Activated CD4-positive, alpha-beta T cell treated with anti-CD3 and anti-CD28 coated beads, Interleukin-2, amount 50 U/mL, for 48 hours (primary cell): ENCODE measurements around the gene CASP3.
A peak's percentile ranks its signal among the peaks of the same experiment; 100 is the strongest.
"Not testable (repeated sequence)": the region's sequence is repeated elsewhere in the genome, so short reads cannot be mapped to it uniquely, and the experiment has no call there.

Experiments used
- DNase-seq, 2 experiments: peaks; one replicate each; pipeline ENCODE4 v3.0.0-alpha.2; 2020

CASP3 gene

GRCh38 chr4:184593461-184593860 is 55.8 kb downstream of the CASP3 start:
- DNase-seq, result no peak

- not testable (repeated sequence) for DNase-seq
Observed at GRCh38 chr4:184591747-184592270, 57.4 kb downstream of the CASP3 start.

- no peak for DNase-seq
Observed at GRCh38 chr4:184591070-184591677, 58.1 kb downstream of the CASP3 start.

GRCh38 chr4:184590196-184590595 is 59.1 kb downstream of the CASP3 start:
- no peak for DNase-seq

- no peak for DNase-seq
Observed at GRCh38 chr4:184588893-184589292, 60.4 kb downstream of the CASP3 start.

GRCh38 chr4:184587701-184588100 is 61.5 kb downstream of the CASP3 start:
- no peak for DNase-seq

GRCh38 chr4:184587221-184587620 is 62.0 kb downstream of the CASP3 start:
- DNase-seq, result no peak

- DNase-seq, result peak in 1 of 2 experiments; percentile 23
Observed at GRCh38 chr4:184583738-184584502, 65.3 kb downstream of the CASP3 start.
